Measurements from ENCODE around the gene INA.

Gene INA

GRCh38 chr10:103278537-103278823 lies 1.5 kb downstream of the INA start:
- TF ChIP-seq ARNTL (CRISPR knock-in tag; IDR thresholded peaks at IDR 0.05; ENCODE audit: borderline replicate concordance, low read depth): no peak
- TF ChIP-seq ZC3H10 (CRISPR knock-in tag; IDR thresholded peaks at IDR 0.05): no peak
- TF ChIP-seq, protein P1, sequence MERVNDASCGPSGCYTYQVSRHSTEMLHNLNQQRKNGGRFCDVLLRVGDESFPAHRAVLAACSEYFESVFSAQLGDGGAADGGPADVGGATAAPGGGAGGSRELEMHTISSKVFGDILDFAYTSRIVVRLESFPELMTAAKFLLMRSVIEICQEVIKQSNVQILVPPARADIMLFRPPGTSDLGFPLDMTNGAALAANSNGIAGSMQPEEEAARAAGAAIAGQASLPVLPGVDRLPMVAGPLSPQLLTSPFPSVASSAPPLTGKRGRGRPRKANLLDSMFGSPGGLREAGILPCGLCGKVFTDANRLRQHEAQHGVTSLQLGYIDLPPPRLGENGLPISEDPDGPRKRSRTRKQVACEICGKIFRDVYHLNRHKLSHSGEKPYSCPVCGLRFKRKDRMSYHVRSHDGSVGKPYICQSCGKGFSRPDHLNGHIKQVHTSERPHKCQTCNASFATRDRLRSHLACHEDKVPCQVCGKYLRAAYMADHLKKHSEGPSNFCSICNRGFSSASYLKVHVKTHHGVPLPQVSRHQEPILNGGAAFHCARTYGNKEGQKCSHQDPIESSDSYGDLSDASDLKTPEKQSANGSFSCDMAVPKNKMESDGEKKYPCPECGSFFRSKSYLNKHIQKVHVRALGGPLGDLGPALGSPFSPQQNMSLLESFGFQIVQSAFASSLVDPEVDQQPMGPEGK (CRISPR knock-in tag; IDR thresholded peaks at IDR 0.05; ENCODE audit: borderline replicate concordance): no peak
- TF ChIP-seq RARB (CRISPR knock-in tag; IDR thresholded peaks at IDR 0.05): no peak
- TF ChIP-seq, protein P2, sequence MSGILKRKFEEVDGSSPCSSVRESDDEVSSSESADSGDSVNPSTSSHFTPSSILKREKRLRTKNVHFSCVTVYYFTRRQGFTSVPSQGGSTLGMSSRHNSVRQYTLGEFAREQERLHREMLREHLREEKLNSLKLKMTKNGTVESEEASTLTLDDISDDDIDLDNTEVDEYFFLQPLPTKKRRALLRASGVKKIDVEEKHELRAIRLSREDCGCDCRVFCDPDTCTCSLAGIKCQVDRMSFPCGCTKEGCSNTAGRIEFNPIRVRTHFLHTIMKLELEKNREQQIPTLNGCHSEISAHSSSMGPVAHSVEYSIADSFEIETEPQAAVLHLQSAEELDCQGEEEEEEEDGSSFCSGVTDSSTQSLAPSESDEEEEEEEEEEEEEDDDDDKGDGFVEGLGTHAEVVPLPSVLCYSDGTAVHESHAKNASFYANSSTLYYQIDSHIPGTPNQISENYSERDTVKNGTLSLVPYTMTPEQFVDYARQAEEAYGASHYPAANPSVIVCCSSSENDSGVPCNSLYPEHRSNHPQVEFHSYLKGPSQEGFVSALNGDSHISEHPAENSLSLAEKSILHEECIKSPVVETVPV (CRISPR knock-in tag; IDR thresholded peaks at IDR 0.05): no peak
- TF ChIP-seq ZFP30 (CRISPR knock-in tag; IDR thresholded peaks at IDR 0.05): no peak
- no peak for TF ChIP-seq ZFP3 (CRISPR knock-in tag; IDR thresholded peaks at IDR 0.05)
- TF ChIP-seq TOX (CRISPR knock-in tag; IDR thresholded peaks at IDR 0.05; ENCODE audit: borderline replicate concordance): no peak
- no peak for TF ChIP-seq ZNF70 (CRISPR knock-in tag; IDR thresholded peaks at IDR 0.05)
- TF ChIP-seq PPARA (CRISPR knock-in tag; IDR thresholded peaks at IDR 0.05; ENCODE audit: borderline replicate concordance): no peak
- no peak for ATAC-seq

- 0 out of 2 replicates have a peak, but pooled peaks have one; percentile 59 for TF ChIP-seq SNAI2 (CRISPR knock-in tag; IDR thresholded peaks at IDR 0.05)
- TF ChIP-seq CSDC2 (CRISPR knock-in tag; IDR thresholded peaks at IDR 0.05): peak; percentile 35; the same call in 1 of the 2 replicates
- TF ChIP-seq ZNF8 (CRISPR knock-in tag; IDR thresholded peaks at IDR 0.05): no peak
- TF ChIP-seq, protein P2 (CRISPR knock-in tag; IDR thresholded peaks at IDR 0.05): no peak
- no peak for TF ChIP-seq ZNF565 (CRISPR knock-in tag; conservative IDR thresholded peaks at IDR 0.05; ENCODE audit: low read depth)
- no peak for TF ChIP-seq BACH2 (CRISPR knock-in tag; IDR thresholded peaks at IDR 0.05; ENCODE audit: borderline replicate concordance)
- ATAC-seq: no peak; the same call in 2 of the 3 replicates
Measured at GRCh38 chr10:103278862-103279298, 1.9 kb downstream of the INA start.

GRCh38 chr10:103280031-103280430 lies 3.1 kb downstream of the INA start:
- ATAC-seq: no peak
- no peak for TF ChIP-seq TCF4 (CRISPR knock-in tag; IDR thresholded peaks at IDR 0.05; ENCODE audit: borderline replicate concordance)
- TF ChIP-seq ZNF70 (CRISPR knock-in tag; IDR thresholded peaks at IDR 0.05): no peak
- TF ChIP-seq ZNF8 (CRISPR knock-in tag; IDR thresholded peaks at IDR 0.05): no peak
- TF ChIP-seq, protein P1 (CRISPR knock-in tag; IDR thresholded peaks at IDR 0.05; ENCODE audit: borderline replicate concordance): no peak
- TF ChIP-seq TSHZ2 (CRISPR knock-in tag; IDR thresholded peaks at IDR 0.05): no peak
- TF ChIP-seq ESRRG (CRISPR knock-in tag; IDR thresholded peaks at IDR 0.05): no peak
- TF ChIP-seq PPARA (CRISPR knock-in tag; IDR thresholded peaks at IDR 0.05; ENCODE audit: borderline replicate concordance): no peak
- no peak for TF ChIP-seq GLIS3 (CRISPR knock-in tag; IDR thresholded peaks at IDR 0.05)

GRCh38 chr10:103280506-103280905 lies 3.6 kb downstream of the INA start:
- TF ChIP-seq SNAI2 (CRISPR knock-in tag; IDR thresholded peaks at IDR 0.05) (no peak), ZC3H10 (CRISPR knock-in tag; IDR thresholded peaks at IDR 0.05) (no peak), ARNTL (CRISPR knock-in tag; IDR thresholded peaks at IDR 0.05; ENCODE audit: borderline replicate concordance, low read depth) (no peak), ISL1 (CRISPR knock-in tag; IDR thresholded peaks at IDR 0.05) (no peak), BACH2 (CRISPR knock-in tag; IDR thresholded peaks at IDR 0.05; ENCODE audit: borderline replicate concordance) (no peak), TOX (CRISPR knock-in tag; IDR thresholded peaks at IDR 0.05; ENCODE audit: borderline replicate concordance) (no peak), OSR1 (CRISPR knock-in tag; IDR thresholded peaks at IDR 0.05) (no peak), ZNF70 (CRISPR knock-in tag; IDR thresholded peaks at IDR 0.05) (no peak), ZFP30 (CRISPR knock-in tag; IDR thresholded peaks at IDR 0.05) (no peak), CREB5 (CRISPR knock-in tag; IDR thresholded peaks at IDR 0.05; ENCODE audit: low read depth) (no peak), TCF4 (CRISPR knock-in tag; IDR thresholded peaks at IDR 0.05; ENCODE audit: borderline replicate concordance) (no peak)
- TF ChIP-seq, protein P2 (CRISPR knock-in tag; IDR thresholded peaks at IDR 0.05): no peak
- no peak for ATAC-seq

All from SK-N-SH treated with all-trans-retinoic acid at 6 μM for 48 hours (cell line).